GM19324 (cell line): ENCODE measurements around the gene DNAJC15.
A peak's percentile ranks its signal among the peaks of the same experiment; 100 is the strongest.
"Not testable (repeated sequence)": the region's sequence is repeated elsewhere in the genome, so short reads cannot be mapped to it uniquely, and the experiment has no call there.

Experiments
- ATAC-seq: cut with Tn5 transposase; IDR thresholded peaks from one replicate; pipeline ENCODE4 v1.9.1; 2021; ENCODE audit warnings: mild to moderate bottlenecking, moderate library complexity; ENCODE audit not compliant: unreplicated experiment, low FRiP score

DNAJC15 gene

GRCh38 chr13:43041369-43041921, 18.1 kb downstream of the DNAJC15 start:
- ATAC-seq = no peak

- no peak for ATAC-seq
These were observed 19.1 kb downstream of the DNAJC15 start for GRCh38 chr13:43042410-43042921.

GRCh38 chr13:43044720-43045301, 21.4 kb downstream of the DNAJC15 start:
- ATAC-seq = peak; percentile 52

- not testable (repeated sequence) for ATAC-seq
These were observed 22.0 kb downstream of the DNAJC15 start for GRCh38 chr13:43045302-43045773.

GRCh38 chr13:43046259-43046658, 22.9 kb downstream of the DNAJC15 start:
- ATAC-seq = no peak

GRCh38 chr13:43054803-43055802, 31.7 kb downstream of the DNAJC15 start:
- peak; percentile 45 for ATAC-seq

GRCh38 chr13:43057653-43058317, 34.4 kb downstream of the DNAJC15 start:
- ATAC-seq = no peak

- ATAC-seq = no peak
These were observed 34.9 kb downstream of the DNAJC15 start for GRCh38 chr13:43058318-43058674.

- no peak for ATAC-seq
These were observed 35.4 kb downstream of the DNAJC15 start for GRCh38 chr13:43058831-43059230.

- not testable (repeated sequence) for ATAC-seq
These were observed 36.4 kb downstream of the DNAJC15 start for GRCh38 chr13:43059779-43060178.

- not testable (repeated sequence) for ATAC-seq
These were observed 37.4 kb downstream of the DNAJC15 start for GRCh38 chr13:43060806-43061205.

- no peak for ATAC-seq
These were observed 38.3 kb downstream of the DNAJC15 start for GRCh38 chr13:43061496-43062280.

GRCh38 chr13:43071824-43072223, 48.4 kb downstream of the DNAJC15 start:
- no peak for ATAC-seq

GRCh38 chr13:43072394-43072793, 49.0 kb downstream of the DNAJC15 start:
- no peak for ATAC-seq

- ATAC-seq = peak; percentile 58
These were observed 51.6 kb downstream of the DNAJC15 start for GRCh38 chr13:43074824-43075510.

- ATAC-seq = not testable (repeated sequence)
These were observed 52.1 kb downstream of the DNAJC15 start for GRCh38 chr13:43075511-43075902.

GRCh38 chr13:43077046-43077445, 53.7 kb downstream of the DNAJC15 start:
- no peak for ATAC-seq

GRCh38 chr13:43077461-43077860, 54.1 kb downstream of the DNAJC15 start:
- ATAC-seq = no peak

GRCh38 chr13:43077906-43078305, 54.5 kb downstream of the DNAJC15 start:
- ATAC-seq = no peak
